Bronchial smooth muscle cell (primary cell): ENCODE data around the gene AQP9. TPM values are rescaled to one million over a fixed set of nuclear protein-coding genes. Genes with fewer than 3 reads are reported as not detected.

Source experiments
- total RNA-seq: library from RNA; depleted of rRNA; stranded (reverse); fragments of >200 nt; gene quantifications from 2 replicates; pipeline ENCODE4 v1.2.1, GENCODE V29; 2014

The AQP9 gene, protein sequence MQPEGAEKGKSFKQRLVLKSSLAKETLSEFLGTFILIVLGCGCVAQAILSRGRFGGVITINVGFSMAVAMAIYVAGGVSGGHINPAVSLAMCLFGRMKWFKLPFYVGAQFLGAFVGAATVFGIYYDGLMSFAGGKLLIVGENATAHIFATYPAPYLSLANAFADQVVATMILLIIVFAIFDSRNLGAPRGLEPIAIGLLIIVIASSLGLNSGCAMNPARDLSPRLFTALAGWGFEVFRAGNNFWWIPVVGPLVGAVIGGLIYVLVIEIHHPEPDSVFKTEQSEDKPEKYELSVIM
- total RNA-seq = not detected in 2 replicates

DNA sequence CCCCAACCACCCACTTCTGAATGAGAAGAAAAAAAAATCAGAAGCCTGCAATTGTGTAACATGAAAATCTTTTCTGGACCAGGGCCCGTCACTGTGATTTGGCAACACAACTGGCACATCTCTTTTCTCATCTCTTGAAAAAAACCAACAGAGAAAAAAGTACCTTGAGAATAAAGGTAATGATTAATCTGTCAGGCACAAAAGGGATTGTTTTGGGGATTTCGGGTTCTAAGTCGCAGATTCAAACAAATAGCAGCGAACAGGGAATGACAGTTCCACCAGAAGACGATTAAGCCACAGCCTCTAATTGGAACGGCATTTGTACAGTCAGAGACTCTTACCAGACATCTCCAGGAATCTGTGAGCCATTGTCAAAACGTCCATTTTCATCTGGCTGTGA, at the start of gene AQP9:
Gene AQP9 (plus strand): TSS at position 276 of the 400 bp plus-strand sequence. CDS start 185 bp downstream, outside the sequence.

Other genes with a start within 250 kb of the AQP9 start
- 1.4 and 1.6 TPM in 2 replicates for gene ALDH1A2, start 72.7 kb upstream of the AQP9 start, total RNA-seq